ENCODE measurements around the gene SHROOM1. TPM values are rescaled to one million over a fixed set of nuclear protein-coding genes. Genes with fewer than 3 reads are reported as not detected.

Gene SHROOM1
- 1.6 TPM for polyA plus RNA-seq (2013, experiment 1 of 2)
- 1.8 TPM for polyA plus RNA-seq (2013, experiment 2 of 2)

DNA sequence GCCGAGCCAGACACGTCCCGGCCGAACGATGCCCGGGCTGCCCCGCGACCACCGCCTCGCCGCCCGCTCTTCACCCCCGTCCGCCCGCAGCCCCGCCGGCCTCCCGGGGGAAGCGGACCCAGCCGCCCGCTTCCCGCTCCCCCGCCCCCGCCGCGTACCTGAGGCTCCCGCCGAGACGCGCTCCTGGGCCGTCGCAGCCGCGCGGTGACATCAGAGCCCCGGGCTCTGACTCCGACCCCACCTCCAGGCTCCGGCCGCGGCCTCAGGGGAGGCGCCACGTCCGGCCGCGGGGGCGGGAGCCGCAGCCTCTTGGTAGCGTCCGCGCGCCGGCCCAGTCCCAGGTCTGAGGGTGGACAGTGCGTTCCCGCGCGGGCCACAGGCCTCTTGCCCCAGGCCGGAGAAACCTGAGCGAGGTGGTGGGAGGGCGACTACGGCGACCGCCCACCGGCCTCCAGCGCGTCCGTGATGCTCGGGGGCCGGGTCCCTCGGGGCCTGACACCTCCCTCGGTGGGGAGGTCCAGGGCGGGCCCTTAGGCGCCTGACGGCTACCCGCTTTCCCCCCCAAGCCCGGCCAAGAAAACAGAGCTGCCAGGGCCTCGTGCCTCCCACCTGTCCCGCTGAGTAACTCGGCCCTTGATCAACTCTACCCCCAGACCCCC is at the start of gene SHROOM1:
SHROOM1 (minus strand) TSS at position 212 of the 659 bp plus-strand sequence. CDS start 4,507 bp downstream, outside the sequence.
- Histone ChIP-seq H3K4me3 (ENCODE audit: low read length) (peak within 1 kb of the TSS; percentile 40), H3K4ac (ENCODE audit: low read depth, low read length) (no peak within 1 kb of the TSS), H3K79me2 (ENCODE audit: control insufficient read depth, insufficient read depth, low read length) (no peaks in the 10 kb centered on the region), H4K8ac (ENCODE audit: low read depth, low read length) (no peak within 1 kb of the TSS), H3K36me3 (ENCODE audit: control insufficient read depth, insufficient read depth, low read length) (no peaks in the 10 kb centered on the region), H3K4me1 (ENCODE audit: control insufficient read depth, low read depth, low read length) (peaks cover 1% of the 10 kb centered on the region), H3K9ac (ENCODE audit: low read length) (peak within 1 kb of the TSS; percentile 69), H2AK5ac (ENCODE audit: low read length) (no peak within 1 kb of the TSS), H2BK15ac (replicated peaks; ENCODE audit: low read depth) (no peak within 1 kb of the TSS), H3K79me1 (ENCODE audit: low read length) (no peaks in the 10 kb centered on the region), H3K23ac (ENCODE audit: low read length) (no peak within 1 kb of the TSS), H3K18ac (ENCODE audit: low read length) (peak within 1 kb of the TSS; percentile 40), H2BK120ac (ENCODE audit: low read depth, low read length) (no peak within 1 kb of the TSS), H3K4me2 (ENCODE audit: low read length) (peak within 1 kb of the TSS; percentile 45), H3K27me3 (ENCODE audit: insufficient read depth, low read length, poor library complexity) (peaks cover 17% of the 10 kb centered on the region), H2BK5ac (ENCODE audit: low read length) (no peak within 1 kb of the TSS), H3K27ac (ENCODE audit: low read depth, low read length) (no peak within 1 kb of the TSS), H4K5ac (ENCODE audit: low read length) (no peak within 1 kb of the TSS), H3K56ac (ENCODE audit: low read length) (peak within 1 kb of the TSS; percentile 88)
- peak; percentile 69 for DNase-seq
- WGBS (ENCODE audit: extremely low coverage, insufficient coverage, low lambda C conversion rate) = no CpG with 5 or more reads among the region's 78 CpGs

GRCh38 chr5:132877938-132878337 is 47.5 kb upstream of the SHROOM1 start:
- Histone ChIP-seq H2AK5ac (ENCODE audit: low read length) (no peak overlapping the region), H3K27ac (ENCODE audit: low read depth, low read length) (no peak overlapping the region), H3K18ac (ENCODE audit: low read length) (no peak overlapping the region), H3K56ac (ENCODE audit: low read length) (no peak overlapping the region), H3K4me1 (ENCODE audit: control insufficient read depth, low read depth, low read length) (no peaks in the 10 kb centered on the region), H2BK5ac (ENCODE audit: low read length) (no peak overlapping the region), H3K4me3 (ENCODE audit: low read length) (no peak overlapping the region), H3K23ac (ENCODE audit: low read length) (no peak overlapping the region), H3K79me2 (ENCODE audit: control insufficient read depth, insufficient read depth, low read length) (no peaks in the 10 kb centered on the region), H2BK120ac (ENCODE audit: low read depth, low read length) (no peak overlapping the region), H3K79me1 (ENCODE audit: low read length) (no peaks in the 10 kb centered on the region), H3K36me3 (ENCODE audit: control insufficient read depth, insufficient read depth, low read length) (peaks cover 3% of the 10 kb centered on the region), H3K4me2 (ENCODE audit: low read length) (no peak overlapping the region), H3K4ac (ENCODE audit: low read depth, low read length) (no peak overlapping the region), H3K9ac (ENCODE audit: low read length) (no peak overlapping the region), H2BK15ac (replicated peaks; ENCODE audit: low read depth) (no peak overlapping the region), H3K27me3 (ENCODE audit: insufficient read depth, low read length, poor library complexity) (no peaks in the 10 kb centered on the region), H4K5ac (ENCODE audit: low read length) (no peak overlapping the region), H4K8ac (ENCODE audit: low read depth, low read length) (no peak overlapping the region)
- WGBS (ENCODE audit: extremely low coverage, insufficient coverage, low lambda C conversion rate) = no CpG with 5 or more reads among the region's 3 CpGs
- DNase-seq = no peak

DNA sequence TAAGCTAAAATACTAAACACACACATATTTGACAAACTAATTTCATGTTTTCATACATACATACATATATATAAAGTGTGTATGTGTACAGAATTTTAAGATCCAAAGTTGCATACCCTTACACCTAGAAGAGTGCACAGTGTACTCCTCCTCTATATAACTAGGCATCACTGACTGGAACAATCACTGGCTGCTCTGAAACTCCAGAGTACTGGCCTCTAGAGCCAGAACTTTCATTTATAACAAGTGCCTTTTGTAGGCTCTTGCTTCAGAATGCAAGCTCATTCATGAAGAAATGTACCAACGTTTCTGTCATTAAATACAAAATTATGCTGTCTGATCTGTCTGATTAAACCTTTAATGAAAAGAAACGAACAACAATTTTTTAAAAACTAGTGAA is 47.0 kb upstream of the SHROOM1 start:
- H3K56ac ChIP-seq (ENCODE audit: low read length) = no peak overlapping the region
- H4K5ac ChIP-seq (ENCODE audit: low read length) = no peak overlapping the region
- H2BK5ac ChIP-seq (ENCODE audit: low read length) = no peak overlapping the region
- no peak overlapping the region for H3K4me3 ChIP-seq (ENCODE audit: low read length)
- H3K4me1 ChIP-seq (ENCODE audit: control insufficient read depth, low read depth, low read length) = no peaks in the 10 kb centered on the region
- no peak overlapping the region for H3K4ac ChIP-seq (ENCODE audit: low read depth, low read length)
- no peak overlapping the region for H3K23ac ChIP-seq (ENCODE audit: low read length)
- H3K18ac ChIP-seq (ENCODE audit: low read length) = no peak overlapping the region
- DNase-seq = no peak
- no peak overlapping the region for H3K4me2 ChIP-seq (ENCODE audit: low read length)
- H3K79me2 ChIP-seq (ENCODE audit: control insufficient read depth, insufficient read depth, low read length) = no peaks in the 10 kb centered on the region
- H2BK120ac ChIP-seq (ENCODE audit: low read depth, low read length) = no peak overlapping the region
- peaks cover 3% of the 10 kb centered on the region for H3K36me3 ChIP-seq (ENCODE audit: control insufficient read depth, insufficient read depth, low read length)
- no peak overlapping the region for H3K9ac ChIP-seq (ENCODE audit: low read length)
- H2BK15ac ChIP-seq (replicated peaks; ENCODE audit: low read depth) = no peak overlapping the region
- H2AK5ac ChIP-seq (ENCODE audit: low read length) = no peak overlapping the region
- no peaks in the 10 kb centered on the region for H3K27me3 ChIP-seq (ENCODE audit: insufficient read depth, low read length, poor library complexity)
- H3K27ac ChIP-seq (ENCODE audit: low read depth, low read length) = no peak overlapping the region
- H4K8ac ChIP-seq (ENCODE audit: low read depth, low read length) = no peak overlapping the region
- no CpG with 5 or more reads among the region's 2 CpGs for WGBS (ENCODE audit: extremely low coverage, insufficient coverage, low lambda C conversion rate)
- no peaks in the 10 kb centered on the region for H3K79me1 ChIP-seq (ENCODE audit: low read length)

DNA sequence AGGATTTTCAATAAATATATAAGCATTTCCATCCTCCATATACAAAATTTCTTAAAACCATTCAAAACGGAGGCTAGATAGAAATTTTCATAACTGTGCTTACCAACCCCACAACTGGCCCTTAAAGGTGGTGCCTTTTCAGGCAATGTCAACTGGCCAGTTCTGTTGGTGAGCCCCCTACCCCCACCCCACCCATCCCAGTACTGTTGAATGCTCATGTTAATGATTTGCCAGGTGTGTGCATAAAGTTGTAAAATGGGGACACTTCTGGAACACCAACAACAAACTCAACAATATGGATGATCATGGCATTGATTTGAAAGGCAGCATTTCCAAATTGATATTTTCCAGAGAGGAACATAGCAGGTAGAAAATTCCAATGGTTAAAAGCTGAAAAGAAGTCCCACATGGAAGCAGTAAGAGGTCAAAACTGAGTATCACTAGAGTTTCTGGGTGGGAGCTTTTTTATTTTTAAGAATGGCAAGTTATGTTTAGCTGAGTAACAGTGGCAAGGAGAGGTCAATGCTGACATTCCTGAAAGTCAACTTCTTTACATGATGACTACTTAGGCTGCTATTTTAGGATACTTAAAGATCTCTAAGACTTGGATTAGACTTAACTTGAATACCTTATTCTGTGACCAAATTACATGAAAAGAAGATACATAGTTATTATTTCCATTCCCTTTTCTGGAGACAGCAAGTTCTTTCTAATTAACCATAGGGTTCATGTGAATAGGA is 45.7 kb upstream of the SHROOM1 start:
- no peak overlapping the region for H2BK15ac ChIP-seq (replicated peaks; ENCODE audit: low read depth)
- H4K8ac ChIP-seq (ENCODE audit: low read depth, low read length) = no peak overlapping the region
- H3K56ac ChIP-seq (ENCODE audit: low read length) = no peak overlapping the region
- no peaks in the 10 kb centered on the region for H3K4me1 ChIP-seq (ENCODE audit: control insufficient read depth, low read depth, low read length)
- no peaks in the 10 kb centered on the region for H3K79me2 ChIP-seq (ENCODE audit: control insufficient read depth, insufficient read depth, low read length)
- DNase-seq = no peak
- H2BK120ac ChIP-seq (ENCODE audit: low read depth, low read length) = no peak overlapping the region
- no peak overlapping the region for H2AK5ac ChIP-seq (ENCODE audit: low read length)
- H3K27ac ChIP-seq (ENCODE audit: low read depth, low read length) = no peak overlapping the region
- H3K23ac ChIP-seq (ENCODE audit: low read length) = no peak overlapping the region
- no peak overlapping the region for H3K4ac ChIP-seq (ENCODE audit: low read depth, low read length)
- no peak overlapping the region for H2BK5ac ChIP-seq (ENCODE audit: low read length)
- no peak overlapping the region for H3K18ac ChIP-seq (ENCODE audit: low read length)
- H3K4me2 ChIP-seq (ENCODE audit: low read length) = no peak overlapping the region
- H3K27me3 ChIP-seq (ENCODE audit: insufficient read depth, low read length, poor library complexity) = no peaks in the 10 kb centered on the region
- WGBS (ENCODE audit: extremely low coverage, insufficient coverage, low lambda C conversion rate) = 100% methylated on average over 1 of the region's 1 CpG
- H3K9ac ChIP-seq (ENCODE audit: low read length) = no peak overlapping the region
- H3K4me3 ChIP-seq (ENCODE audit: low read length) = no peak overlapping the region
- H4K5ac ChIP-seq (ENCODE audit: low read length) = no peak overlapping the region
- no peaks in the 10 kb centered on the region for H3K79me1 ChIP-seq (ENCODE audit: low read length)
- H3K36me3 ChIP-seq (ENCODE audit: control insufficient read depth, insufficient read depth, low read length) = peaks cover 3% of the 10 kb centered on the region

GRCh38 chr5:132873930-132874271 is 43.5 kb upstream of the SHROOM1 start:
- H4K5ac ChIP-seq (ENCODE audit: low read length) = no peak overlapping the region
- no peak for DNase-seq
- H2BK15ac ChIP-seq (replicated peaks; ENCODE audit: low read depth) = no peak overlapping the region
- H3K79me2 ChIP-seq (ENCODE audit: control insufficient read depth, insufficient read depth, low read length) = no peaks in the 10 kb centered on the region
- H3K79me1 ChIP-seq (ENCODE audit: low read length) = no peaks in the 10 kb centered on the region
- H2AK5ac ChIP-seq (ENCODE audit: low read length) = no peak overlapping the region
- no peak overlapping the region for H3K4me2 ChIP-seq (ENCODE audit: low read length)
- no peak overlapping the region for H3K9ac ChIP-seq (ENCODE audit: low read length)
- H3K18ac ChIP-seq (ENCODE audit: low read length) = no peak overlapping the region
- no peaks in the 10 kb centered on the region for H3K27me3 ChIP-seq (ENCODE audit: insufficient read depth, low read length, poor library complexity)
- no peak overlapping the region for H3K4ac ChIP-seq (ENCODE audit: low read depth, low read length)
- H2BK120ac ChIP-seq (ENCODE audit: low read depth, low read length) = no peak overlapping the region
- no peak overlapping the region for H3K56ac ChIP-seq (ENCODE audit: low read length)
- no peak overlapping the region for H3K23ac ChIP-seq (ENCODE audit: low read length)
- H3K27ac ChIP-seq (ENCODE audit: low read depth, low read length) = no peak overlapping the region
- H2BK5ac ChIP-seq (ENCODE audit: low read length) = no peak overlapping the region
- WGBS (ENCODE audit: extremely low coverage, insufficient coverage, low lambda C conversion rate) = no CpG with 5 or more reads among the region's 3 CpGs
- no peak overlapping the region for H4K8ac ChIP-seq (ENCODE audit: low read depth, low read length)
- H3K36me3 ChIP-seq (ENCODE audit: control insufficient read depth, insufficient read depth, low read length) = peaks cover 2% of the 10 kb centered on the region
- no peak overlapping the region for H3K4me3 ChIP-seq (ENCODE audit: low read length)
- H3K4me1 ChIP-seq (ENCODE audit: control insufficient read depth, low read depth, low read length) = no peaks in the 10 kb centered on the region
